Activated CD8-positive, alpha-beta T cell treated with anti-CD3 and anti-CD28 coated beads for 36 hours (primary cell): ENCODE measurements around the gene SMG6. TPM values are rescaled to one million over a fixed set of nuclear protein-coding genes. Genes with fewer than 3 reads are reported as not detected.

Experiments
- ATAC-seq: fragments of 200-7000 bp; cut with Tn5 transposase; one replicate; pipeline ENCODE4 v1.10.0; 2021; ENCODE audit warnings: mild to moderate bottlenecking, moderate library complexity
- CTCF ChIA-PET: fragments of 350-600 bp; sonication (Branson Sonifier 250); formaldehyde crosslinking; loops from one replicate; lab custom pipeline; 2021; ENCODE audit warnings: antibody characterized with exemption; lab: Charles Lee
- POLR2A ChIA-PET: fragments of 350-600 bp; sonication (Branson Sonifier 250); formaldehyde crosslinking; loops from one replicate; lab custom pipeline; 2021; ENCODE audit warnings: antibody characterized with exemption; lab: Charles Lee
- DNase-seq: peaks from one replicate; pipeline ENCODE4 v3.0.0-alpha.2; 2020
- H3K27ac Mint-ChIP-seq: one replicate; pipeline ENCODE4 v1.8.0; 2021; ENCODE audit warnings: mild to moderate bottlenecking, mixed read lengths
- H3K27me3 Mint-ChIP-seq: one replicate; pipeline ENCODE4 v1.8.0; 2021; ENCODE audit warnings: mixed read lengths
- H3K36me3 Mint-ChIP-seq: one replicate; pipeline ENCODE4 v1.8.0; 2021; ENCODE audit warnings: low read depth, mixed read lengths
- H3K4me1 Mint-ChIP-seq: one replicate; pipeline ENCODE4 v1.8.0; 2021; ENCODE audit warnings: low read depth, mixed read lengths
- H3K4me3 Mint-ChIP-seq: one replicate; pipeline ENCODE4 v1.8.0; 2021; ENCODE audit warnings: mild to moderate bottlenecking, moderate library complexity, mixed read lengths
- H3K9me3 Mint-ChIP-seq: one replicate; pipeline ENCODE4 v1.8.0; 2021; ENCODE audit warnings: mixed read lengths
- CTCF ChIP-seq: fragments of 200-600 bp; IDR thresholded peaks from one replicate; pipeline ENCODE4 v1.8.0; 2022; ENCODE audit warnings: antibody characterized with exemption, mild to moderate bottlenecking
- intact Hi-C: fragments of 100-400 bp; cut with micrococcal nuclease; formaldehyde crosslinking; loops from one replicate; pipeline ENCODE4 v1.10.0; 2022
- total RNA-seq, 2 experiments: library from RNA; stranded (reverse); gene quantifications; one replicate each; pipeline ENCODE4 v1.2.3, GENCODE V29; 2021

SMG6 gene
- total RNA-seq, 2 experiments from 2014 or later: 39.6 to 40.4 TPM

GRCh38 chr17:2050300-2051060, 253.1 kb downstream of the SMG6 start:
- Mint-ChIP-seq H3K36me3 (no peaks in the 10 kb centered on the region), H3K9me3 (no peaks in the 10 kb centered on the region), H3K4me1 (peaks cover 27% of the 10 kb centered on the region), H3K27ac (no peak overlapping the region), H3K27me3 (peaks cover 17% of the 10 kb centered on the region), H3K4me3 (peak overlapping the region; percentile 43)
- CTCF ChIA-PET: interaction anchor here (1.8 kb wide), 2 partner anchors 194 to 203 kb away, joined by 8 read pairs; no protein-coding TSS in a partner anchor
- intact Hi-C loops: loop anchor here (5.0 kb wide), 1 partner anchor 192 kb away; no protein-coding TSS in a partner anchor
- peak; percentile 8 for ATAC-seq
- no peak for TF ChIP-seq CTCF
- POLR2A ChIA-PET: interaction anchor here (0.6 to 2.1 kb wide), 4 partner anchors 48 to 213 kb away, joined by 3 to 8 read pairs (median 4); no protein-coding TSS in a partner anchor
- peak; percentile 79 for DNase-seq

DNA sequence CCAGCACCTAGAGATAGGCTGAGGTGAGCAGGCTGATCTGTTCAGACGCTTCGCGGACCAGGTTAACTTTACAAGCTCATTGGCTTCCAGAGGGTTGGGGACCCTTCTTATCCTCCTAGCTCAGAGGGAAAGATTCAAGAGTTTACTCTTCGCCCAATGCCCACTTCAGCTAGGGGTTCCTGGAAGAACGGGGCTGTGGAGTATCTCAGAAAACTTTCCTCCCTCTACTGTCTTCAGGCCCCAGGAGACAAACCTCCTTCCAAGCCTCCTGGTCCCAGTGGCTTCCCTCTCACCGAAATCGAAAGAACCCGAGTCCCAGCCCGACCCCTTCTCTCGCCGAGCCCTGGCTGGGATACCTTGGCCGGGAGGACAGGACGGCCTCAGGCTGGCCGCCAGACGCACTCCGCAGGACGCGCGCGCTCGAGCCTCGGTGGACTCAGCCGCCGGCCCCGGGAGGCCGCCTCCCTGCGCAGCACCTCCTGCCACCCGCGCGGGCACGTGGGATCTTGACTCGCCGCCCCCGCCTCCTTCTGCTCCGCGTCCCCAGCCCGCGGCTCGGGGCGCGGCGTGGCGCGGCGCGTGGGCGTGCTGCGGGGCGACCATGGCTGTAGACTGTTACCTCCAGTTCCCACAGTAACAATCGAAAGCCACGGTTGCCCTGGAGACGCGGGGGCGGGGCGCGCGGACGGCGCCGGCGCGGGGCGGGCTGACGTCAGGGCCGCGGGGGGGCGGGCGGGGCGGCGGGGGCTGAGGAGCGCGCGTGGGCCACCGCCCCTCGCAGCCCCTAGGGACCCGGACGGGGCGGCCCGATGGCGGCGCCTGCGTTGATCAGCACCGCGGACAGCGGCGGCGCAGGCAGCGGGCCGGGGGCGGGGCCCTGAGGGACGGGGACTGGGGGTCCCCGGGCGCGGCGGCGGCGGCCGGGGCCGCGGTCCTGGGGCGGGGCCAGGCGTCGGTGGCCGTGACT, 254.0 kb downstream of the SMG6 start:
- Mint-ChIP-seq H3K4me3 (peak overlapping the region; percentile 69), H3K27ac (peak overlapping the region; percentile 16), H3K36me3 (peaks cover 2% of the 10 kb centered on the region), H3K4me1 (peaks cover 29% of the 10 kb centered on the region), H3K9me3 (no peaks in the 10 kb centered on the region), H3K27me3 (peaks cover 17% of the 10 kb centered on the region)
- intact Hi-C loops: loop anchor here (5.0 kb wide), 1 partner anchor 193 kb away; no protein-coding TSS in a partner anchor
- DNase-seq (peak; percentile 88), ATAC-seq (peak; percentile 38)
- no peak for TF ChIP-seq CTCF
- ChIA-PET POLR2A (interaction anchor here (0.6 to 2.1 kb wide), 4 partner anchors 49 to 232 kb away, joined by 3 to 8 read pairs (median 4); no protein-coding TSS in a partner anchor), CTCF (interaction anchor here (1.0 kb wide), 1 partner anchor 195 kb away, joined by 4 read pairs; no protein-coding TSS in a partner anchor)

DNA sequence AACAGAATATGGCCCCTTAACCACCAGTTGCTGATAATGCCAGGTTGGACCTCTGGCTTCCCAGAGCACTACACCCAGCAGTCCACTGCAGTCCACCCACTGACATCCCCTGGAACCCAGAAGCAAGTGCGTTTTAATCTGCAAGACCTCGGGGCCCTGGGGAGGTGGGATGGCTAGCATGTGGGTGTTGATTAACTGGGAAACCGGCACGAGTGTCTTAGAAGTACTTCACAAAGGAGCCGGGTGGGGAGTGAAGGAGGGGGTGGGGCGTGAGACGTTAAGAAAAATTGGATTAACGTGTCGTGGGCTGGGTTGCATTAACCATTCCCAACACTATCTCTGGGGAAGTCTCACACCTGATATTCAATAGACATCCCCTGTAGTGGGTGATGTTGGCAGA, 254.8 kb downstream of the SMG6 start:
- DNase-seq (no peak), ATAC-seq (no peak)
- Mint-ChIP-seq H3K9me3 (no peaks in the 10 kb centered on the region), H3K27me3 (peaks cover 17% of the 10 kb centered on the region), H3K36me3 (peaks cover 3% of the 10 kb centered on the region), H3K4me3 (peak overlapping the region; percentile 69), H3K4me1 (peaks cover 27% of the 10 kb centered on the region), H3K27ac (no peak overlapping the region)
- POLR2A ChIA-PET: interaction anchor here (0.8 kb wide), 1 partner anchor 233 kb away, joined by 3 read pairs; no protein-coding TSS in a partner anchor
- CTCF ChIA-PET: interaction anchor here (1.0 kb wide), 1 partner anchor 196 kb away, joined by 4 read pairs; no protein-coding TSS in a partner anchor
- TF ChIP-seq CTCF: no peak
- intact Hi-C loops: no loop called here

- H3K27ac Mint-ChIP-seq: no peak overlapping the region
- POLR2A ChIA-PET: interaction anchor here (1.5 kb wide), 1 partner anchor 8 kb away, joined by 3 read pairs; no protein-coding TSS in a partner anchor
Observed at GRCh38 chr17:2047590-2047989, 256.0 kb downstream of the SMG6 start.

More at GRCh38 chr17:2047590-2047989, 256.0 kb downstream of the SMG6 start:
- intact Hi-C loops: no loop called here
- Mint-ChIP-seq H3K27me3 (peaks cover 17% of the 10 kb centered on the region), H3K4me1 (peaks cover 36% of the 10 kb centered on the region), H3K9me3 (no peaks in the 10 kb centered on the region), H3K36me3 (peaks cover 11% of the 10 kb centered on the region), H3K4me3 (no peak overlapping the region)
- DNase-seq (no peak), ATAC-seq (no peak)
- no peak for TF ChIP-seq CTCF
- CTCF ChIA-PET: interaction anchor here (1.0 kb wide), 1 partner anchor 197 kb away, joined by 5 read pairs; no protein-coding TSS in a partner anchor
